NCI-H82 treated with DMSO at 0.1 percent for 48 hours (cell line): ENCODE results near the gene GNGT1.

Experiments used
- DNase-seq: peaks from one replicate; lab custom pipeline; 2025; ENCODE audit not compliant: unreplicated experiment; lab: John Stamatoyannopoulos, UW

Gene GNGT1

DNA sequence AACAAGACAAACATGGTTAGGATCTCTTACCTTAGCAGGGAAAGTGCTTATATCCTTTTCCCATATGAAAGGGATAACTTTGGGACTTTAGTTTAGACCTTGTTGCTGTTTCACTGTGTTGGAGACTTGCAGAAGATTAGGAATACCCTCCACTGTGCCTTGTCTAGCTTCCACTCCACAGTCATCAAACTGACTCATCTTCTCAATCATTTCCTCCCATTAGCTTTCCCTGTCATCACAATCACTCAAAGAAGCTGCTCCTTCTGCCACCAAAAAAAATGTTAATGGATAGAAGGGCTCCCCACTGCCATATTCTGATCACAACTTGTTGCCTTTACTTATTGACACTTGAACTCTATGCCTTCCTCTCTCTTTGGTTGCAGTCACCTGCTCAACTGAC lies 31.9 kb downstream of the GNGT1 start:
- DNase-seq: no peak

DNA sequence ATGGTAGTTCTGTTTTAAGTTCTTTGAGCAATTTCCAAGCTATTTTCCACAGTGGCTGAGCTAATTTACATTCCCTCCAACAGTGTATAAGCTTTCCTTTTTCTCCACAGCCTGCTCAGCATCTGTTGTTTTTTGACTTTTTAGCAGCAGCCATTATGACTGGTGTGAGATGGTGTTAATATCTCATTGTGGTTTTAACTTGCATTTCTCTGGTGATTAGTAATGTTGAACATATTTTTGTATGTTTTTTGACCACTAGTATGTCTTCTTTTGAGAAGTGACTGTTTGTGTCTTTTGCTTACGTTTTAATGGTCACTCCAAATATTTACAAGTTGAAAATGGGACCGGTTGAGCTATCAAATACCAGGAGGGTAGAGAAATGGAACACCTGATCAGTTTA lies 35.6 kb downstream of the GNGT1 start:
- no peak for DNase-seq

DNA sequence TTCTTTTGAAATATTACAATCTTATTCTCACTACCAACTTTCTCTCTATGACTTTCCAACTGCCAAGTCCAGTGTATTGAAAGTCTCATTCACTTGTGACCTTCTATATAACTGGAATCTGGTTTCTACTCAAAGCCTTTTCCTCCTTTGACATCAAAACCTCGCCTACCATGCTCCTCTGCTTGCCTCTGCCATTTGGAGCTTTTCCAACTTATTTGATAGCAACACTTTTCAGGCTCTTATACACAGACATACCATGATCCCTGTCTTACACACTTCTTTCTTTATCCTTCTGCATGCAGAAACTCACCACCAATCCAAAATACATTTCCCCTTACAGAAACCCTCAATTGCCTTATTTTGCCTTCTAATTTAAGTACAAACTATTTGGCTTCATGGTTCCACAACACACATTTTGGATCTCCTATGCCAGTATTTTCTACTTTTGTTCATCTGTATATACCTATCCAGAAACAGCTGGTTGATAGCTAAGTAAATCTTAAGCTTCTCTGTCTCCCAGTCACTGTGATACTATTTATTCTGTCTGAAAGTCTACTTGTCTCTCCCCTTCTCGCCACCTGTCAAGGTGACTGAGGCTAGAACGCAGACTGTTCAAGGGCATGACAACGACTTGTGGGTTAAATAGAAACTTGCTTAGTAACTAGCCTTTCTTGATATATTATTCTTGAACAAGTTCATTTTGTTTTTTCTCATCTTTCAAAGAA lies 37.6 kb downstream of the GNGT1 start:
- peak; percentile 49 for DNase-seq

DNA sequence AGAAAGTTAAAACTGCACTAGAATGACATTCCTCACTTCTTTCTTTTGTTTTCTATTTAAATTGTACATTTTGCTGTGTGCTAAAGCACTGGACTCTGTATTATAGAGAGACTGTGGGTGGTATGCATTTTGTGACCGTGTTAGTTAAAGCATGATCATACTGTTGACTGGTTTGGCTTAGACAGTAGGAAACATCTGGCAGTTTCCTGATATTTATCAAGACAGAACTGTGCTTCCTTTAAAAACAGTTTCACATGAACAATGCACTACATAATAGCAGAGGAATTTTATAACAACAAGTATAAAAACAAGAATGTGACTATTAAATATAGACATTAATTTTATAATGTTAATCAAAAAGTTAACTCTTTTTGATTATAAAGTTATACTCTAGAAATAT lies 38.3 kb downstream of the GNGT1 start:
- DNase-seq: no peak

DNA sequence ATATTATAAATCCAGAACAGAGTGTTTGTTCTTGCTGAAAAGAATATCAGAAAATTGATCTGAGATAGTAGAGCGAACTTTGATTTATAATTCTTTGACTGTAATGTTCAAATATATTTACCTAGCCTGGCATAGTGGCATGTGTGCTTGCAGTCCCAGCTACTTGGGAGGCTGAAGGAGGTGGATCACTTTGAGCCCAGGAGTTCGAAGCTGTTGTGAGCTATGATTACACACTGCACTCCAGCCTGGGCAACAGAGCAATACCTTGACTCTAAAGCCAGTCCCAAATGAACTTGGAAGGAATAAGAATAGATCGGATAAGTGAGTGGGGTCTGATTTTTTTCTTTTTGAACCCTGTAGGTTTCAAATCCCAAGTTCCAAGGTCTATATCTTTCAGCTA lies 38.7 kb downstream of the GNGT1 start:
- DNase-seq: no peak

DNA sequence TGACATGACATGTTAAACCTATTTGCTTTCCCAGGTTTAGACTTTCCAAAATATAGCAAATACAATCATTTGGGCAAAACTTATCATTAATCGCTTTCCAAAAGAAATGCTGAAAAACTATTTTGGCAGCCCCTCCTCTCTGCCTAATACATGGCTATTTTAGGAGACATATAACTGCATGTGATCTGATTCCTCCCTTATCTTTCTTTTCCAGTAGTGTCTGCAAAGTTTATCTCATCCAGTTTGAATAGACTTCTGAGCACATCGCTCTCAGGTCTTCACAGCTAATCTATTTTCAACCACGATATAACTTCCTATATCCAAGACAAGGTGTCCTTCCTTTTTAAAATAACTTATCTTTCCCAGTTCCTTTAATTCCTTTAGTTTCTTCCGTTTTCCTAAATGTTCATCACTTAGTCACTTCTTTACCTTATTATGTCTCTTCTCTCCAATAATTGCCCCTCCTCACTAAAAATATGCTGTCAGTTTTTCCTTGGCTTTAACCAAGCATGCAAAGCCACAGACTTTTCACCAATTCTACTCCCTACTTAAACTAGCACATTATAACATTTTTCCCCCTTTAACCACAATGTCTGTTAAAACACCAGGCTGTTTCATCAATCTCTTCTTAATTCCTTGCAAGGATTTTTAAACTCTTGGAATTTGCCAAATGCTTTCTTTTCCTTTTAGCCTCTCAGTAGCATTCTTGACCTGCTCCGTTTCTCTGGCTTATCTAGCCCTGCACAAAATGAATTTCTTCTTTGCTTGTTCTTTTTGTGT lies 39.6 kb downstream of the GNGT1 start:
- no peak for DNase-seq

DNA sequence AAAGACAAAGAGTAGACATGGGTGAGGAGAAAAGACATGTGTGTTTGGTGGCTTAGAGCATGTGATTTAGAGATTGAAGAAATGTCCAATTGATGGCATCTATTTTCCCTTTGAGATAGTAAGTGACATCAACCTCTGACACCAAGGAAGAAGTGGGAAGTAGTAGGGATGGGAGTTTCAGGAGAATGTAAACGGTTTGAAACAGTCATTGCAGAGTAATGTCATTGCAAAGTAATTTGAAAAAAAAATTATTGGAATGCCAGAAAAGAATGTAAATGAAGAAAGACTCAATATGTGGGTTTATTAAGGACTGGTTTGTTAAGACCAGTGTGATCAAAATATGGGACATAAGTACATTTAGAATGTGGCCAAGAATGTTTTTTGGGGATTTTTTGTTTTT lies 41.7 kb downstream of the GNGT1 start:
- DNase-seq: no peak

DNA sequence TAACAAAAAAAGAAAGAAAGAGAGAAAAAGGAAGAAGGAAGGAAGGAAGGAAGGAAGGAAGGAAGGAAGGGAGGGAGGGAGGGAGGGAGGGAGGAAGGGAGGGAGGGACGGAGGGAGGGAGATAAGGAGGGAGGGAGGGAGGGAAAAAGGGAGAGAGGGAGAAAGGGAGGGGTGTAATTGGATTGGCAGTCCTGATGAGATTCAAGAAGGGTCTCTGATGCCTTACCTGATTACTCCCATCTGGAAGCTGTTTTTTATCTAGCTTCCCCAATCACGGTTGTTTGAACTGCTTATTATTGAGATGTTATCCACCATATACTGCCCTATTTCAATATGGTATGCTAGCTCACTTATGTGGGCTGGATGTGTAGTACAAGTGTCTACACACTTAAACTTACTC lies 42.5 kb downstream of the GNGT1 start:
- DNase-seq: peak; percentile 6

DNA sequence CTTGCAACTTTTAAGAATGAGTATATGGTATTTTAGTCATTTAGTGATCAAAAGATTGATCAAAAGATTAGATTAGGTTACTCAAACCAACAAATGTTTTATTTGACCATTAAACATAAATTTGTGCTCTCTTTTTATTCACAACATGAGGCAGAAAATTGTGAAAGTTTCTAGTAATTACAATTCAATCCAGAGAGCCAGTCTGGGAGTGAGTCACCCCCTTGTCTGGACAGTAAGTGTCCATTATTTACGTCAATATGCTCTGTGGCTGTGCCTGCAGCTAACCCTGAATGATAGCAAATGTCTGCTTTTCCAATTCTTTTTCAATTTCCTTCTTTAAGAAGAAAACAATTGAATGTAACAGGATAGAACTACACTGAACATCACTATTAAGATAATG lies 43.1 kb downstream of the GNGT1 start:
- no peak for DNase-seq

DNA sequence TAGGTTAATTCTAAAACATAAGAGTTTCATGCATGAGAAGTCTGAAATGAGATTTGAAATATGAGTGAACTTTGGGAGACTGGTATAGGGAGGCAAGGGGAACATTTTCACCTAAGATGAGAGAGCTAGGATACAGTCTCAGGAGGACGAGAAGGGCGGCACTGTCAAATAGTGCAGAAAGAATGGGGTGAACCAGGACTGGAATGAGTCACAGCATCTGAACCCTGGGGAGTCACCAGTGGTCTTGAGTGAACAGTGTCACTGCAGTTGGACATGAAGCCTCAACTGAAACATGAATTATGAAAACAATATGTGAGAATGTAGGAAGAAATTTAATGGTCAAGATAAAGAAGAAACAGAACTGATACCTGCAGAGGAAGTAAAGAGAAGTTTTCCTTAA lies 48.9 kb downstream of the GNGT1 start:
- no peak for DNase-seq

DNA sequence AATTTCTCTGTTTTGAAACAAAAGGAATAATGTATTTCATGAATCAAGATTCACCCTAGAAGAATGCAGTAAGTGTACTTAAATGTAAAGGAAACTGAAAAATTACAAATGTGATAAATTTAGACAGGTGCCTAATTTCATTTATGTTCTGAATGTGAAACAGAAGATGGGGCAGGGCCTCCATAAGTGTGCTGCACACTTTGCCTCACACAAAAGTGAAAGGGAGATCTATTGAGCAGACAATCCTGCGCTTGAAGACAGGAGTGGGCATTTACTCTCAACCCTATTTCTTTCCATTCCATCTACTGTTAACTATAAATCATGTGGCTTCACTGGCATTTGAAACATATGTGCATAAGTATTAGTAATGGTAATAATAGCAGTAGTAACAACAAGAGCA lies 51.4 kb downstream of the GNGT1 start:
- DNase-seq: no peak

DNA sequence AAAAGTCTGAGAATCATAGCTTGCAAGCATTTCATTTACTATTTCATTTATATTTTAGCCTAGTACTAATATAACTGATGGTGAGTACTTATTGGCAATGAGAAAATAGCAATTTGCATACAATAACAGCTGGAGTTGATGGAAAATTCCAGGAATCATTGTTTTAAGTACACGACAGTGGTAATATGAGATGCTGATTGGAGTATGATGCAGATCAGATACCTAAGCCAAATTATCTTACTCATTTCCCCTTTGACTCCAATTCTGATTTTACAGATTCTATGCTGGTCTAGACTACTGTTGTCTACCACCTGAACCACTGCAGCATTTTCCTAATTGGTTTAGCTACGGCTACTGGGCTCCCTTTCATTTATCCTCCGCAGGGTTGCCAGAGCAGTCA lies 51.8 kb downstream of the GNGT1 start:
- DNase-seq: no peak

DNA sequence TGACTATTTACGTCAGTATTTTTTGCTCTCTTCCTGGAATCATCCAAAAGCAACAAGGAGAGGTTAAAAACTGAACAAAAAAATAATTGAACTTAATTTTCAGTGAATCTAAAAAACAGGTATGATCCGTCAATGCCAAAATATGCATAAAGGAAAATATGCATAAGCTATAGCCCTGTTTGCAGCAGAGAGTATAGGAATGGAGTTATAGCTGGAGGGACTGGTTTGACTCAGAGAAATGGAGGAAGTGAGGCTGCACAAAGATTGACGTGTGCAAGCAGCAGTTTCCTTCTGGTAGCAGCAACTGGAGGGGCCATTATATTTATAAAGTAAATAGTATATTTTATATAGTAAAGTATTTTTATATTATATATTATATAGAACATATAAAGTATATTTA lies 52.3 kb downstream of the GNGT1 start:
- DNase-seq: no peak
